HL-60 (cell line): ENCODE data around the gene MAEA.
"Not testable (repeated sequence)": the region's sequence is repeated elsewhere in the genome, so short reads cannot be mapped to it uniquely, and the experiment has no call there.

Experiments
- DNase-seq, 2 experiments: peaks; one replicate each; pipeline ENCODE4 v3.0.0-alpha.2; 2010 to 2020; ENCODE audit warnings: low read depth in 1 of 2, low spot score in 1 of 2
- H3K27ac ChIP-seq: fragments of 250-450 bp; sonication (Bioruptor Pico); replicated peaks from 2 replicates; pipeline ENCODE4 v1.5.1; 2020; ENCODE audit warnings: mild to moderate bottlenecking, moderate library complexity
- H3K27me3 ChIP-seq: fragments of 250-450 bp; sonication (Bioruptor Pico); 2 replicates; pipeline ENCODE4 v1.5.1; 2021; ENCODE audit warnings: mild to moderate bottlenecking, moderate library complexity; ENCODE audit not compliant: insufficient read depth, poor library complexity, severe bottlenecking
- H3K4me3 ChIP-seq: replicated peaks from 2 replicates; pipeline ENCODE4 v1.5.1; 2011; ENCODE audit warnings: mild to moderate bottlenecking, control low read depth, low read length; ENCODE audit not compliant: insufficient read depth
- CTCF ChIP-seq: IDR thresholded peaks from one replicate; pipeline ENCODE4 v1.5.1; 2011; ENCODE audit warnings: low read length, control low read depth, inconsistent platforms; ENCODE audit not compliant: insufficient read depth
- GABPA ChIP-seq: IDR thresholded peaks from 2 replicates; pipeline ENCODE4 v1.6.1; 2012; ENCODE audit warnings: low read depth
- POLR2AphosphoS5 ChIP-seq: IDR thresholded peaks from 2 replicates; pipeline ENCODE4 v1.6.1; 2012; ENCODE audit warnings: low read depth
- REST ChIP-seq: IDR thresholded peaks from 2 replicates; pipeline ENCODE4 v1.6.1; 2012; ENCODE audit warnings: low read depth; ENCODE audit not compliant: insufficient replicate concordance
- SPI1 ChIP-seq: IDR thresholded peaks from 2 replicates; pipeline ENCODE4 v1.6.1; 2012; ENCODE audit warnings: low read depth, mild to moderate bottlenecking, borderline replicate concordance

Gene MAEA

GRCh38 chr4:1291996-1292702, 2.5 kb downstream of the MAEA start:
- no peaks in the 10 kb centered on the region for H3K27me3 ChIP-seq
- peak overlapping the region; percentile 27 for H3K4me3 ChIP-seq
- no peak for DNase-seq
- TF ChIP-seq CTCF (no peak), POLR2AphosphoS5 (no peak), SPI1 (no peak), GABPA (no peak), REST (no peak)
- peak overlapping the region; percentile 84 for H3K27ac ChIP-seq

GRCh38 chr4:1292703-1293011, 3.0 kb downstream of the MAEA start:
- H3K4me3 ChIP-seq, H3K27ac ChIP-seq, DNase-seq, H3K27me3 ChIP-seq: not testable (repeated sequence)

GRCh38 chr4:1293531-1293941, 3.8 kb downstream of the MAEA start:
- H3K27me3 ChIP-seq: no peaks in the 10 kb centered on the region
- no peak overlapping the region for H3K4me3 ChIP-seq
- 0 out of 2 replicates have a peak overlapping the region, but pooled peaks have one; percentile 18 for H3K27ac ChIP-seq
- no peak for TF ChIP-seq GABPA
- TF ChIP-seq SPI1: no peak
- TF ChIP-seq CTCF: no peak
- TF ChIP-seq POLR2AphosphoS5: no peak
- TF ChIP-seq REST: no peak
- no peak for DNase-seq

GRCh38 chr4:1293991-1294390, 4.3 kb downstream of the MAEA start:
- Histone ChIP-seq H3K27ac (0 out of 2 replicates have a peak overlapping the region, but pooled peaks have one; percentile 18), H3K27me3 (no peaks in the 10 kb centered on the region), H3K4me3 (no peak overlapping the region)
- DNase-seq: no peak
- TF ChIP-seq CTCF: no peak
- TF ChIP-seq REST: no peak
- TF ChIP-seq GABPA: no peak
- no peak for TF ChIP-seq POLR2AphosphoS5
- TF ChIP-seq SPI1: no peak
